Measurements from ENCODE around the gene GLCE.
"Not testable (repeated sequence)": the region's sequence is repeated elsewhere in the genome, so short reads cannot be mapped to it uniquely, and the experiment has no call there.

The GLCE gene

DNA sequence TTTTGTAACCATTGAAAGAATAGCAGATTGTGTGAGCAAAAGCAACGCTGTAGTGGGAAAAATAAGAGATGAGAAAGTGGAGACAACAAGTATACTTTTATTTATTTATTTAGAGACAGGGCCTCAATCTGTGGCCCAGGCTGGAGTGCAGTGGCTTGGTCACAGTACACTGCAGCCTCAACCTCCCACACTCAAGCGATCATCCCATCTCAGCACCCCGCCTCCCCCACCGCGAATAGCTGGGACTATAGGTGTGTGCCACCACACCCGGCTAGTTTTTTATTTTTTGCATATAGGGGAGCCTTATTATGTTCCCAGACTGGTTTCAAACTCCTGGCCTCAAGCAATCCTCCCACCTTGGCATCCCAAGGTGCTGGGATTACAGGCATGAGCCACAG lies 1.6 kb upstream of the GLCE start:
- peak in 1 of 51 donors; percentile 7 for DNase-seq

DNA sequence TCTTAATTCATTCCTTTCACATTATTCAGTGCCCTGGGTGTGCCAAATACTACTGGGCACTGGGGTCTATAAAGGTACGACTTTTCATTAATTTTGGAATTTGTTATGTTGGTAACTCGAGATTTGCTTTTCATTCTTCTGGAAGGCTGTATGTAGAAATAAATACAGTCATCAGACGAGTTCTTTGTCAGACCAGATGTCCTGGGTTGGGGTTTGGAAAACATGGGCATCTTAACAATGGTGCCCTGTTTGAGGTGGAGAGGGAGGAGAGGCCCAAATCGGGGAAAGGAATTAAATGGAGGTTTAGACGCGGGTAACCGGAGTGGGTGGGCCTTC lies 662 bp upstream of the GLCE start:
- no peak for DNase-seq

GRCh38 chr15:69161079-69161877 lies 843 bp downstream of the GLCE start:
- peak in 41 of 51 donors; percentile 14 to 75 (median 51) for DNase-seq

GRCh38 chr15:69161878-69162213 lies 1.4 kb downstream of the GLCE start:
- DNase-seq = no peak

DNA sequence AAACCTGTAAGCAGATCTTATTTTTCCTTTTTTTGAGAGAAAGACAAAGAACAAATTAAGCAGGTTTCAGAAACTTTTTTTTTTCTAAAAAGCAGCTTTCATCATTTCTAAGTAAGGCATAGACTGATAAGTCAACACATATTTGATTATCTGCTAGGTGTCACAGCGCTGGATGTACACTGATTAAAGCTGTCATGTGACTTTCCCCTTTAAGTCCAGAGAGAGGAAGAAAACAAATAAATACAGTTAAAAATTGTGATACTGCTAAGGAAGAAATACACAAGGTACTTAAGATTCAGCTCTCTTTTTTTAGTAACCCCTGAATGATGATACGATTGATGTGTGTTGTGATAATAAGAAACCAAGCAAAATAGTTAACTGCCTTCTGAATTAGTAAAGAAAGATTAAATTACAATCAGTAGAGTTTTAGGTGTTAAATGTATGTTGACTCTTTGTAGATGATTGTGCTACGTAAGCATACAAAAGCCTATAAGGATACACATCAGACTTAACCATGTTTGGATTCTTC lies 2.8 kb downstream of the GLCE start:
- DNase-seq = no peak

DNA sequence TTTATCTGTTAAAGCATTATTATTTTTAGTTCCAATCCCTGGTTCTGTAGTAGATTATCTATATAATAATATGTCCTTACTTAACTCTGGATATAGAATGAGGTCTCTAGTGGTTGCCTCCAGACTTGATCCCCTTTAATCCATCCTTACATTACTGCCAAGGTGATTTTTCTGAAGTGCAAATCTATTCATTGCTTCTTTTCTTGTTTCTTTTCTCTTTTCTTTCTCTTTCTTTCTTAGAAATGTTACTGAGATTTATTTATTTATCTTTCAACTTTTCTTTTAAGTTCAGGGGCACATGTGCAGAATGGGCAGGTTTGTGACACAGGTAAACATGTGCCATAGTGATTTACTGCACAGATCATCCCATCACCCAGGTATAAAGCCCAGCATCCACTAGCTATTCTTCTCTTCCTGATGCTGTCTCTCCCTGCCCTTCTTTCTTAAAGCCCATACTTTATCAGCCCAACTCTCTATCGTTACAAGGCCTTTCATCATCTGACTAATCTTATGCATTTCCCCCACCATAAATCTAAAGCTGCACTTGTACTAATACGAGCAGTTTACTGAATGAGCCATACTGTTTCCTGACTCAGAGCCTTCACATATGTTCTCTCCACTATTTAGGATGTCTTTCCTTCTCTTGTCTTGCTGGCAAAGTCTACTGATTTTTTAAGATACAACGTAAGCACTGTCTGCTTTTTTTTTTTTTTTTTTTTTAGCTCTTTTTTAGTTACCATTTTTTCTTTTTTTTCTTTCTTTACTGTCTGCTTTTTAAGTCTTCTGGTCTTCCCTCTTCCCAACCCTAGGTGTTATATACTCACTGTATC lies 4.6 kb downstream of the GLCE start:
- DNase-seq = no peak

- no peak for DNase-seq
Observed at GRCh38 chr15:69165637-69166025, 5.2 kb downstream of the GLCE start.

DNA sequence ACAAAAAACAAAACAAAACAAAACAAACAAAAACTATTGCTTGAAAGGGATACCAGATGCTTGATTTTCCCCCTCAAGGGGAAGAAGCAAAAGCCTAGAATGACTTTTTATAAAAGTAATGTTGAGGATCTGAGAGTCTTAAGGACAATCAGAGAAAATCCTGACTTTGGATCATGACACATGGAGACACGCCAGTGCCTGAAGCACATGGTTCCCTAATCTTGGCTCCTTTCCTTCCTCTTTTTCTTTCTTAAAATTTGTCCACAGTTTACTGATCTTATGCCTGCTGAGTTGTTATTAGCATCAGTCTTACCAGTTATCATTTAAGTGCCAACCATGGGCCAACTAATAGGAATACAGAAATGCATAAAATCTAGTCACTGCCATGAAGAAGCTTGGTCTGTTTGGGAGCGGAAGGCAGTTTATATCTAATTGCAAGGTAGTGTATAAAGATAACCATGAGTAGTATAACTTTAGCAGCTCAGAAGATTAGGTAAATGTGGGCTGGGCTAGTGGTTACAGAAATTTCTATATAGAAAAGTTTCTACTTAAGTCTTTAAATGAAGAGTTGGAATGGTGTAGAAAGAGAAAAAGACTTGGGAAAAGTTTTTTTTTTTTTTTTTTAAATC lies 6.9 kb downstream of the GLCE start:
- DNase-seq = no peak

DNA sequence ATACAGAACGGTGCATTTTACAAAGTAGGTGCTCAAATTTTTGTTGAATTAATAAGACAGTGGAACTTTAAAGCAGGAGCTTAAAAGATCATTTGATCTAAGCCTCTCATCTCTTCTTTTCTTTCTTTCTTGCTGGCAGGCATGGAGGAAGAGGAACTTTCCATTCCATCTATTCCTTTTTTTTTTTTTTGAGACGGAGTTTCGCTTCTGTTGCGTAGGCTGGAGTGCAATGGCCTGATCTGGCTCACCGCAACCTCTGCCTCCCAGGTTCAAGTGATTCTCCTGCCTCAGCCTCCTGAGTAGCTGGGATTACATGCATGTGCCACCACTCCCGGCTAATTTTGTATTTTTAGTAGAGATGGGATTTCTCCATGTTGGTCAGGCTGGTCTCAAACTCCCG lies 7.9 kb downstream of the GLCE start:
- not testable (repeated sequence) for DNase-seq

DNA sequence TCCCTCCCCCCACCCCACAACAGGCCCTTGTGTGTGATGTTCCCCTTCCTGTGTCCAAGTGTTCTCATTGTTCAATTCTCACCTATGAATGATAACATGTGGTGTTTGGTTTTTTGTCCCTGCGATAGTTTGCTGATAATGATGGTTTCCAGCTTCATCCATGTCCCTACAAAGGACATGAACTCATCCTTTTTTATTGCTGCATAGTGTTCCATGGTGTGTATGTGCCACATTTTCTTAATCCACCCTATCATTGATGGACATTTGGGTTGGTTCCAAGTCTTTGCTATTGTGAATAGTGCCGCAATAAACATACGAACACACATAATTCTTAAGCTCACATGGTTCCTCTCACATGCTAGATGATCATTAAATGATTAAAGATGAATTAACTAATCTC lies 9.1 kb downstream of the GLCE start:
- DNase-seq = not testable (repeated sequence)

DNA sequence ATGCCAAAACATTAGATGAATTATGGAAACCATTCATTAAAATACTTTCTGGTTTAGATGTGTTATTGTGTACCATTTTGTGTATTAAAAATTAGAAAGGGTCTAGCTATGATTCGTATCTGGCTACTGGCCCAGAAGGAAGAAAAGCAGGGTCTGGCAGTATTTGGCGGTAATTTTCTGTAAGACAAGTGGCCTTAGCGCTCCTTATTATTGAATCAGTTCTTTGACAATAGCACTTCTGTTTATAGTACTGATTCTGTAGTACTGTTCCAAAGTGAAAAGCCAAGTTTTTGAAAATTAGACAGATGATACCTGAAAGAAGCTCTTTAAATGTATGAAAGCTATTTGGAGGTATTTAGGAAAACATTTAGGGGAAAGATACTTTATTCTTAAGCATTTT lies 10.2 kb downstream of the GLCE start:
- no peak for DNase-seq

GRCh38 chr15:69172847-69173246 lies 12.4 kb downstream of the GLCE start:
- DNase-seq = no peak

DNA sequence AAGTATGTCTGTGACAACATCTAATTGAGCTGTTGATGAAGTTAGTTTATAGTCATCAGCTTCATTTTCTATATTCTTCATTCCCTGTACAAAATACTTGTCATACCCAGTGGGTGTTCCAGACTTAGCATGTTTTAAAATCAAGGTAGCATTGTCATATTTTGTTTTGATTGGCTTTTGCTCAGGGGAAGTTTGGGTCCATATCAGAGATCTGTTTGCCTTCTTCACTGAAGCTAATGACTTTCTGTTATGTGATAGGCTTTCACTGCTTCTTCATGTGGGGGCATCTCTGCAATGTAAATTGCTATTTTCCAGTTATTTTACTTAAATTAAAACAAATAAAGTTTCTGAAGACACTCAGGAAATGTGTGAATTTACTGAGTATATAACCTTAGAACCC lies 15.1 kb downstream of the GLCE start:
- DNase-seq = no peak

GRCh38 chr15:69181424-69181823 lies 21.0 kb downstream of the GLCE start:
- DNase-seq = no peak

DNA sequence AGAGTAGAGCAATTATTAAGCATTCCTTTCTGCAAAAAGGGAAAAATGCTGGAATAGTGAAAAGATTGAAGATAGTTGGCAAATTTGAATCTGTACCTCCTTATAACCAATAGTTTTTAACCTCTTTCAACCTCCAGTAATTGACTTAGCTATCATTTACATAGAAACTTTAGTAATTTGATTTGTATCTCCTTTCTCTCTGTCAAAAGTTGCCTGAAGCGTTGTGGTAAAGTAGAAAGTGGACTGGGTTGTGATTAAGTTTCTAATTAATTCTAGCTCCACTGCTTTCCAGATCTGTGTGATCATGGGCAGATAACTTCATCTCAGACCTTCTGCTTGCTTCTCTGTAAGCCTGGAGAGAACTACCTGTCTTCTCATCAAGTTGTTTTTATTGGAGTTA lies 24.8 kb downstream of the GLCE start:
- no peak for DNase-seq

DNA sequence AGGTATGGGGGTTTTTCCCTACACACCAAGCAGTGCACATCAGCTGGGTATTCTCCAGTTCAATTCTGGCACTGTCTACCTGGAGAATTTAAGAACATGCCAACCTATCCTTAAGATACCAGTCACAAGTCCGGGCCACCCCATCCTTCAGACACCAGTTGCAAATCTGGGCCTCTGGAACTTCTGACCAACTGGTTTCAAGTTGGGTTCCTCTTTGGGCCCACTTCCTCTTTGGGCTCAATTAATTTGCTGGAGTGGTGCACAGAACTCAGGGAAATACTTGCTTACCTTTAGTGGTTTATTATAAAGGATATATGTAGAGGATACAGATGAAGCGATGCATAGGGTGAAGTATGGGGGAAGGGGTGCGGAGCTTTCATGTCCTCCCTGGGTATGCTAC lies 25.3 kb downstream of the GLCE start:
- no peak for DNase-seq

DNA sequence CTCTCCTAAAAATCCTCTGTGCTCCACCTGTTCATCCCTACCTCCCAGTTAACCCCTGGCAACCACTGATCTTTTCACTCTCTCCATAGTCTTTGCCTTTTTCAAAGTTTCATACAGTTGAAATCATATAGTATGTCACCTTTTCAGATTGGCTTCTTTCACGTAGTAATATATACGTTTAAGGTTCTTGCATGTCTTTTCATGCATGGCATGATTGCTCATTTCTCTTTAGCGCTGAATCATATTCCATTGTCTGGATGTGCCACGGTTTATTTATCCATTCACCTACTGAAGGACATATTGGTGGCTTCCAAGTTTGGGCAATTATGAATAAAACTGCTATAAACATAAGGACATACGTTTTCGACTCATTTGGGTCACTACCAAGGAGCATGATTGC lies 28.7 kb downstream of the GLCE start:
- DNase-seq = no peak

GRCh38 chr15:69190091-69190490 lies 29.7 kb downstream of the GLCE start:
- DNase-seq = no peak

- no peak for DNase-seq
Observed at GRCh38 chr15:69190504-69190903, 30.1 kb downstream of the GLCE start.

GRCh38 chr15:69194025-69194827 lies 33.8 kb downstream of the GLCE start:
- DNase-seq = no peak

DNA sequence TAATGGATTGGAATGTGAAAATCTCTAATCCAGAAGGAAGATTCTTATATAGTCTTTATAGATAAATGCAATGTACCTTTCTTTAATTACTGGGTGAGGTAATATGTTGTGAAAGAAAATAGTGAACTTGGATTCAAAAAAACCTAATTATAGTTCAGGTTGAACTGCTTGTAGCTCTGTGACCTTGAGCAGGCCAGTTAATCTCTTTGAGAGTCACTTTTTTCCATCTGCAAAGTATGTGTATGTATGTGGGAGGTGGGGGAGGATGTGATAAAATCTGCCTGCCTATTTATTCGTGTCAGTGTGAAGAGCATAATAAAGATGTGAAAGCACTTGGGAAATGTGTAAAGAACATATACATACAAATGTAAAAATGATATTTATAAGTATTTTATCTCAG lies 34.4 kb downstream of the GLCE start:
- no peak for DNase-seq
